Non-pigmented ciliary epithelial cell (primary cell): ENCODE data around the gene EFHC1.

Source experiments
- DNase-seq: peaks from one replicate; pipeline ENCODE4 v3.0.0-alpha.2; 2010; ENCODE audit warnings: low read depth

The EFHC1 gene

GRCh38 chr6:52518279-52518945 lies 98.3 kb downstream of the EFHC1 start:
- no peak for DNase-seq

- DNase-seq: no peak
These were observed 99.5 kb downstream of the EFHC1 start for GRCh38 chr6:52519618-52520017.

GRCh38 chr6:52522151-52522626 lies 102.0 kb downstream of the EFHC1 start:
- DNase-seq: no peak

GRCh38 chr6:52522655-52523054 lies 102.5 kb downstream of the EFHC1 start:
- no peak for DNase-seq

GRCh38 chr6:52523378-52524142 lies 103.4 kb downstream of the EFHC1 start:
- no peak for DNase-seq

GRCh38 chr6:52524918-52525317 lies 104.8 kb downstream of the EFHC1 start:
- DNase-seq: no peak

- no peak for DNase-seq
These were observed 106.5 kb downstream of the EFHC1 start for GRCh38 chr6:52526634-52527033.

- no peak for DNase-seq
These were observed 107.3 kb downstream of the EFHC1 start for GRCh38 chr6:52527436-52527835.

GRCh38 chr6:52529311-52529710 lies 109.2 kb downstream of the EFHC1 start:
- no peak for DNase-seq

- no peak for DNase-seq
These were observed 110.2 kb downstream of the EFHC1 start for GRCh38 chr6:52530351-52530750.

GRCh38 chr6:52531396-52531795 lies 111.3 kb downstream of the EFHC1 start:
- DNase-seq: no peak

GRCh38 chr6:52531834-52532233 lies 111.7 kb downstream of the EFHC1 start:
- no peak for DNase-seq

- DNase-seq: no peak
These were observed 112.3 kb downstream of the EFHC1 start for GRCh38 chr6:52532457-52532856.

- no peak for DNase-seq
These were observed 113.3 kb downstream of the EFHC1 start for GRCh38 chr6:52533491-52533890.

- no peak for DNase-seq
These were observed 114.2 kb downstream of the EFHC1 start for GRCh38 chr6:52534363-52534762.

GRCh38 chr6:52534966-52535390 lies 114.8 kb downstream of the EFHC1 start:
- no peak for DNase-seq

GRCh38 chr6:52535711-52536423 lies 115.7 kb downstream of the EFHC1 start:
- no peak for DNase-seq

- no peak for DNase-seq
These were observed 116.3 kb downstream of the EFHC1 start for GRCh38 chr6:52536424-52536916.

GRCh38 chr6:52537001-52537753 lies 117.0 kb downstream of the EFHC1 start:
- no peak for DNase-seq

- DNase-seq: no peak
These were observed 118.2 kb downstream of the EFHC1 start for GRCh38 chr6:52538252-52538900.

- DNase-seq: no peak
These were observed 118.8 kb downstream of the EFHC1 start for GRCh38 chr6:52538901-52539354.
